HG03066 (cell line): ENCODE results near the gene SRSF11.

ENCODE experiments used
- ATAC-seq: cut with Tn5 transposase; IDR thresholded peaks from one replicate; pipeline ENCODE4 v1.9.1; 2021; ENCODE audit warnings: low read depth; ENCODE audit not compliant: unreplicated experiment

The SRSF11 gene

DNA sequence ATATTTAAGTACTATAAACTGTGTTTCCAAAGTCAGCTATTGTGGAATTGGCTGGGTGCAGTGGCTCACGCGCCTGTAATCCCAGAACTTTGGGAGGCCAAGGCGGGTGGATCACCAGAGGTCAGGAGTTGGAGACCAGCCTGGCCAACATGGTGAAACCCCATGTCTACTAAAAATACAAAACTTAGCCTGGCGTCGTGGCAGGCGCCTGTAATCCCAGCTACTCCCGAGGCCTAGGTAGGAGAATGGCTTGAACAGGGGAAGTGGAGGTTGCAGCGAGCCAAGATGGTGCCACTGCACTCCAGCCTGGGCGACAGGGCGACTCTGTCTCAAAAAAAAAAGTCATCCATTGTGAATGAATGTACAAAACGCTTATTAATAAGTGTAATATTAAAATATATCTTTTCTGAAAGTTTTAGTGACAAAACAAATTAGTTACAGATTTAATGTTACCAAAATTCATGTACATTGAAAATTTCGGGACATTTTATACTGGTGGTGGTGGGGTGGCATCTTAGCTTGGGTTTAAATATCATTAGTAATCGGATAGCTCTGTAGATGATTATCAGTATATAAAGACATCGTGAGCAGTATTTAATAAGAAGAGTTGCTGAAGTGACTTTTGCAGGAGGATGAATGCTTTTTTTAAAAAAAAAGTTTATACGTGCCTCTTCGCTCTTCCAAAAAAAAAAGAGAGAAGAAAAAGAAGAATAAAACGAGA is 503 bp upstream of the SRSF11 start:
- peak; percentile 2 for ATAC-seq

GRCh38 chr1:70222716-70223235 is 1.6 kb downstream of the SRSF11 start:
- ATAC-seq, result no peak

GRCh38 chr1:70224954-70225353 is 3.8 kb downstream of the SRSF11 start:
- ATAC-seq, result no peak

DNA sequence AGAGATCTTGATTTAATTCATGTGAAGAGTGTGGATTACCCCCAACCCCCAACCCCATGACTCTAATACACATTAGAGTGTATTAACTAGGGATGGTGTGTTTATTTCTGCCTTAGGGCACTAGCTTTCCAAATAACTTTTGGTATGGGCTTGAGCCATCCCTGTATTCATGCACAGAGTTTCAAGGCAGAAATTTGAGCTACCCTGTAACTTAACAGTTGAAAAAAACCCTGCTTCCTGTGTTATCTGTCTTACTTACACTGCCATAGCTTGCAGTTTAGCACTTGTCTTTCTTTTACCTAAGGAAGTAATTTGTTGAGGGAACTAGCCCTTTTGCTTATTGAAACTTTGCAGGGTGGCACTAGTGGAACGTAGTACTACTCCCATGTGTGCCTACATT is 6.3 kb downstream of the SRSF11 start:
- ATAC-seq, result no peak

DNA sequence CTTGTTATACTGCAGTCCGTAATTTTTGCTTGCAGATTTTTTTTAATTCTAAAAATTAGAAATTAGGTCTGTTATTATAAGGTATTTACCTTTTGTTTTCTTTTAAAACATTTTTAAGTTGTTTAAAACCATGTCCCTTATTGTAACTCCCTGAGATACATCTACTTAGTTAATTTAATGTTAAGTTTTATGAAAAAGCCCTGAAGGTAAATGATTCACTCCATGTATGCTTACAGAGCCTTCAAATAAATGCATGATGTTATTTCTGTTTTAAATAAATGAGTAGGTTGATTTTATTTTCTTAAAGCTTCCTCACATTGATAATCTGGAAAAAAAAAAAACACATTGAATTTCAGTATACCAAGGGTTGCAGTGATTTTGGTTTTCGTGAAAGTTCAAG is 7.5 kb downstream of the SRSF11 start:
- no peak for ATAC-seq

GRCh38 chr1:70231475-70231874 is 10.3 kb downstream of the SRSF11 start:
- ATAC-seq, result no peak

DNA sequence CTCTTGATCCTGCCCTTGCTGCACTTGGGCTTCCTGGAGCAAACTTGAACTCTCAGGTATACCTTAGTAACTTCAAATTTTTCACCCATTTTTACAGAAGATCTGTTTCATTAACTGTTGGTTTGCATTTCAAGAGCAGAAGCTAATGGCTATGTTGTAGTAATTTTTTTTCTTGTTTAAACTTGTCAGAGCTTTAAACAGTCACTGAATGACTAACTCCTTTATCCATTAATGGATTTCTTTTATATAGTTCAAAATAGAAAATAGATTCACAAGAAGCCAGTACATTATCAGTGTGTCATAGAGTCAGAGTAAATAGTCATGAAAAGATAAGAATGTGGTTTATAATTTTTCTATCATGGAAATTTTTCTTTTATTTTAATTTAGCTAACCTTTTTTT is 13.6 kb downstream of the SRSF11 start:
- no peak for ATAC-seq

GRCh38 chr1:70239940-70240339 is 18.8 kb downstream of the SRSF11 start:
- no peak for ATAC-seq

DNA sequence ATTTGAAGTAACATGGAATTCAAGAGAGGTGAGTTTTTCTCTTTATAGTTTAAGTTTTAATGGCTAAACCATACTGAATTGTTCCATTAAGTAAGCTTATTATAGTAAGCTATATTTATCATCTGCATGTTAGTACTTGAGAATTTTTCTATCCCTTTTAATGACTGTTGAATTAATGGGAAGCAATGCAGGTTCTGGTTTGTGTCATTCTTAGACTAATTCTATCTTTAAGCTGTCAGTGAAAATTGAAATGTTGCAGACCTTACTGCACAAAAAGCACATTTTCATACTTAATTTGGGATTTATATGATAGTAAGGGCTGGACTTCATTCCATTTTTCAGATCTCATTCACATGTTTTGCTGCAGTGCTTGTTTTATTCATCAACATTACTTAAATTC is 25.9 kb downstream of the SRSF11 start:
- no peak for ATAC-seq

DNA sequence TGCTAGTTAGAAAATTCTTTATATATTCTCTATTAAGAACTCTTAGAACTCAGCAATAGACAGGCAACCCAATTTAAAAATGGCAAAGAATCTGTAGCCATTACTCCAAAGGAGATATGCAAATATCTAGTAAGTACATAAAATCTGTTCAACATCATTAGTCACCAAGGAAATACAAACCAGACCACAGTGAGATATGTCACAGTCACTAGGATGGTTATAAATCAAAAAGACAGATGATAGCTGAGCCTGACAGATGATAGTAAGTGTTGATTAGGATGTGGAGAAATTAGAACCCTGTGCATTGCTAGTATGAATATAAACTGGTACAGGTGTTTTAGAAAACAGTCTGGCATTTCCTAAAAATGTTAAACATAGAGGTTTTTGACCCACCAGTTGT is 26.6 kb downstream of the SRSF11 start:
- ATAC-seq, result no peak

- no peak for ATAC-seq
These were observed 27.5 kb downstream of the SRSF11 start for GRCh38 chr1:70248729-70249128.

GRCh38 chr1:70256664-70257063 is 35.5 kb downstream of the SRSF11 start:
- no peak for ATAC-seq

DNA sequence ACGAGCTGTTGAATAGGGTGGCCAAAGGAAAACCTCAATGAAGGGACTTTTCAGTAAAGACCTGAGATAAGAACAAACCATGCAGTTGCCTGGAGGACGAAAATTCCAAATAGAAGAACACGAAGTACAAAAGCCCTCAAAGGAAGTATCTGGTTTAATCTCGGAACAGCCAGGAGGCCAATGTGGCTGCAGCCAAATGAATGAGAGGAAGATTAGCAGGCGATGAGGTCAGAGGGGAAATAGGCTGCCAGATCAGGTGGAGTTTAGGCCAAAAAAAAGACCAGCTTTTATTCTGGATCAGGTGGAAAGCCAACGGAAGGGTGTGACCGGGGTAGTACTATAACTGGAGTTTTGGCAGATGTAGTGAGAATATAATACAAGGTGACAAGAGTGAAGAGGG is 43.7 kb downstream of the SRSF11 start:
- no peak for ATAC-seq

GRCh38 chr1:70265946-70266345 is 44.8 kb downstream of the SRSF11 start:
- no peak for ATAC-seq

DNA sequence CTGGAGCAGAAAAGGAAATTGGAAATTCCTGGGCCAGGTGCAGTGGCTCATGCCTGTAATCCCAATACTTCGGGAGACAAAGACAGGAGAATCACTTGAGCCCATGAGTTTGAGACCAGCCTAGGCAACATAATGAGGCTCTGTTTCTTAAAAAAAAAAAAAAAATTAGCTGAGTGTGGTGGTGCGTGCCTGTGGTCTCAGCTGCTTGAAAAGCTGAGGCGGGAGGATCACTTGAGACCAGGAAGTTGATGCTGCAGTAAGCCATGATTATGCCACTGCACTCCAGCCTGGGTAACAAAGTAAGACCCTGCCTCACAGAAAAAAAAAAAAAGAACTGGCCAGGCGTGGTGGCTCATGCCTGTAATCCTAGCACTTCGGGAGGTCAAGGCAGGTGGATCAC is 56.7 kb downstream of the SRSF11 start:
- no peak for ATAC-seq

- ATAC-seq, result no peak
These were observed 57.5 kb downstream of the SRSF11 start for GRCh38 chr1:70278710-70279109.

GRCh38 chr1:70284366-70284765 is 63.2 kb downstream of the SRSF11 start:
- no peak for ATAC-seq

DNA sequence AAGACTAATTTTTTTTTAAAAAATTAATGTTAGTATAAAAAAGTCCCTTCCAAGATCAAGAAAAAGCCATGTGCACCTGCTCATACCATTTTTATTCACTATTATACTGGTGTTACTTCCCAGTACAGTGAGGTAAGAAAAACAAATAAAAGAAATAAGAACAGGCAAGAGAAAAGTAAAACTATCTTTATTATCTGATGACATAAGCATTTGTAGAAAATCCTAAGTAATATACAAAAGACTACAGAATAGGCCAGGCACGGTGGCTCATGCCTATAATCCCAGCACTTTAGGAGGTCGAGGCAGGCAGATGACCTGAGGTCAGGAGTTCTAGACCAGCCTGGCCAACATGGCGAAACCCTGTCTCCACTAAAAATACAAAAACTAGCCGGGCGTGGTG is 65.3 kb downstream of the SRSF11 start:
- ATAC-seq, result no peak

DNA sequence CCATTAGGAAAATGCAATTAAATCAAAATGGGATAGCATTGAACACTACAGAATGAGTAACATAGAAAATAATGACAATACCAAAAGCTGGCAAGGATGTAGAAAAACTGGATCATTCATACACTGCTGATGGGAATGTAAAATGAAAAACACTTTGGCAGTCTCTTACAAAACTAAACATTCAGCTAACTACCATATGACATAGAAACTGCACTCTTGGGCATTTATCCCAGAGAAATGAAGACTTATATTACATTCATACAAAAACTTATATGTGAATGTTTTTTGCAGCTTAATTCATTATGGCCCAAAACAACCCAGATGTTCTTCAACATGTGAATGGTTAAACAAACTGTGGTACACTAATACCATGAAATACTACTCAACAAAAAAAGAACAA is 67.0 kb downstream of the SRSF11 start:
- ATAC-seq, result no peak

DNA sequence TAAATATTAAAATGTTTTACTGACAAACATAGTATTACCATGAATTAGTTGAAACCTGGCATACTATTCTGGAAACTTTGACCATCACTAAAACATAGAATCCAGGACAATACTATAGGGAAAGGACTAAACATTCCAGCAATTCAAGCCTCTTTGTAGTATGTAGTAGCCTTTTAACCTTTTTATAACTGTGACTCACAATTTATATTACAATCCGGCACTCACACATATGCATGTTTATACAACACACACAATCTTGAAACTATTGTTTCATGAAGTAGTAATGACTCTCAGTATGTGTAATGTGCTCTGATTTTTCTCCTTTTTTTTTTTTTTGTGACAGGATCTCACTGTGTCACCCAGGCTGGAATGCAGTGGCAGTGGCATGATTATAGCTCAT is 69.0 kb downstream of the SRSF11 start:
- ATAC-seq, result no peak

DNA sequence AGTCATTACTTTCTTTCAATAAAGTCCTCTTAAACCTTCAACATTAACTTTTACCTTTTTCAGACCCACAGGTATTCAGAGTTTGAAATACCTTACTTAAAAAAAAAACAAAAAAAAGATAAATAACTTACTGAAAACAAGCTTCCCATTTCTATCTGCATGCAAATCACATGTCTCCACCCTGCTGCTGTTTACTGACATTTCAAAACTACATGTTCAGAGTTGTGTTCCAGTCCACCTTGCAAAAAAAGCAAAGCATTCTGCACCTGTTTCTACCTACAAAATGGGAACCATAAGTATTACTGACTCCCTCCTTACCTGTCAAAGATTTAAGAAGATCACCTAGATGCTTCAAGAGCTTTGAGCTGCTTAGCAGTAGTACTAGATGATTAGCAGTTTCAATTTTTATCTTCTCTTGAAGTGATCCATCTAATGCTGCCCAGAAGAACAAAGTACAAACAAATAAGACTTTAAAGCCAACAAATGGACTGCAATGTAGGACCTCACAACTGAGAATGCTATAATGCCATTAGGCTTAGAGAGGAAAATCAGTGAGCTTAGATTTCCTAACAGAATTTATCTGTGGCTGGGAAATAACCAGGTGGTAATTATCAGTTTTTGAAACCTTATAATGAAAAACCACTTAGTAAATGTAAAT is 72.1 kb downstream of the SRSF11 start:
- ATAC-seq, result no peak

GRCh38 chr1:70295749-70296148 is 74.6 kb downstream of the SRSF11 start:
- no peak for ATAC-seq
